ENCODE data around the gene CELF4. TPM values are rescaled to one million over a fixed set of nuclear protein-coding genes. Genes with fewer than 3 reads are reported as not detected.

CELF4 gene
- total RNA-seq, 1 experiment from 2014 or later = 0.11 TPM

GRCh38 chr18:37502601-37503000, 63.0 kb downstream of the CELF4 start:
- Histone ChIP-seq H3K4me3 (ENCODE audit: low read depth, low read length) (no peak overlapping the region), H3K9me3 (no peaks in the 10 kb centered on the region), H3K36me3 (ENCODE audit: control insufficient read depth, insufficient read depth, low read length) (no peaks in the 10 kb centered on the region), H3K4me1 (no peaks in the 10 kb centered on the region), H3K27me3 (replicated peaks; ENCODE audit: control insufficient read depth, insufficient read depth, low read length) (no peaks in the 10 kb centered on the region)
- Mint-ChIP-seq H3K27ac (ENCODE audit: unreplicated experiment) (no peak overlapping the region), H3K4me3 (ENCODE audit: unreplicated experiment) (no peak overlapping the region), H3K36me3 (ENCODE audit: insufficient read depth, unreplicated experiment) (no peaks in the 10 kb centered on the region), H3K27me3 (ENCODE audit: insufficient read depth, unreplicated experiment) (peaks cover 9% of the 10 kb centered on the region), H3K9me3 (ENCODE audit: unreplicated experiment) (no peaks in the 10 kb centered on the region), H3K4me1 (ENCODE audit: low read depth, unreplicated experiment) (no peaks in the 10 kb centered on the region)
- ChIA-PET POLR2A (no interaction called here), CTCF (no interaction called here)
- intact Hi-C loops (cut with micrococcal nuclease; ENCODE audit: unreplicated experiment) = no loop called here
- no peak for DNase-seq
- TF ChIP-seq, protein P1, sequence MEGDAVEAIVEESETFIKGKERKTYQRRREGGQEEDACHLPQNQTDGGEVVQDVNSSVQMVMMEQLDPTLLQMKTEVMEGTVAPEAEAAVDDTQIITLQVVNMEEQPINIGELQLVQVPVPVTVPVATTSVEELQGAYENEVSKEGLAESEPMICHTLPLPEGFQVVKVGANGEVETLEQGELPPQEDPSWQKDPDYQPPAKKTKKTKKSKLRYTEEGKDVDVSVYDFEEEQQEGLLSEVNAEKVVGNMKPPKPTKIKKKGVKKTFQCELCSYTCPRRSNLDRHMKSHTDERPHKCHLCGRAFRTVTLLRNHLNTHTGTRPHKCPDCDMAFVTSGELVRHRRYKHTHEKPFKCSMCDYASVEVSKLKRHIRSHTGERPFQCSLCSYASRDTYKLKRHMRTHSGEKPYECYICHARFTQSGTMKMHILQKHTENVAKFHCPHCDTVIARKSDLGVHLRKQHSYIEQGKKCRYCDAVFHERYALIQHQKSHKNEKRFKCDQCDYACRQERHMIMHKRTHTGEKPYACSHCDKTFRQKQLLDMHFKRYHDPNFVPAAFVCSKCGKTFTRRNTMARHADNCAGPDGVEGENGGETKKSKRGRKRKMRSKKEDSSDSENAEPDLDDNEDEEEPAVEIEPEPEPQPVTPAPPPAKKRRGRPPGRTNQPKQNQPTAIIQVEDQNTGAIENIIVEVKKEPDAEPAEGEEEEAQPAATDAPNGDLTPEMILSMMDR (IDR thresholded peaks at IDR 0.05; ENCODE audit: insufficient read depth in 1 of 2, low read depth in 1 of 2, low read length in 1 of 2, severe bottlenecking in 1 of 2, unreplicated experiment in 1 of 2) = no peak
- no TSS peak for BruUV-seq (replicated peaks)

GRCh38 chr18:37502036-37502435, 63.6 kb downstream of the CELF4 start:
- Mint-ChIP-seq H3K4me1 (ENCODE audit: low read depth, unreplicated experiment) (no peaks in the 10 kb centered on the region), H3K4me3 (ENCODE audit: unreplicated experiment) (no peak overlapping the region), H3K9me3 (ENCODE audit: unreplicated experiment) (no peaks in the 10 kb centered on the region), H3K36me3 (ENCODE audit: insufficient read depth, unreplicated experiment) (no peaks in the 10 kb centered on the region), H3K27ac (ENCODE audit: unreplicated experiment) (no peak overlapping the region), H3K27me3 (ENCODE audit: insufficient read depth, unreplicated experiment) (peaks cover 6% of the 10 kb centered on the region)
- H3K27me3 ChIP-seq (replicated peaks; ENCODE audit: control insufficient read depth, insufficient read depth, low read length) = no peaks in the 10 kb centered on the region
- DNase-seq = no peak
- POLR2A ChIA-PET = no interaction called here
- TF ChIP-seq, protein P1 (IDR thresholded peaks at IDR 0.05; ENCODE audit: insufficient read depth in 1 of 2, low read depth in 1 of 2, low read length in 1 of 2, severe bottlenecking in 1 of 2, unreplicated experiment in 1 of 2) = no peak
- intact Hi-C loops (cut with micrococcal nuclease; ENCODE audit: unreplicated experiment) = no loop called here
- CTCF ChIA-PET = no interaction called here
- H3K4me3 ChIP-seq (ENCODE audit: low read depth, low read length) = no peak overlapping the region
- no peaks in the 10 kb centered on the region for H3K9me3 ChIP-seq
- no peaks in the 10 kb centered on the region for H3K4me1 ChIP-seq
- no peaks in the 10 kb centered on the region for H3K36me3 ChIP-seq (ENCODE audit: control insufficient read depth, insufficient read depth, low read length)
- BruUV-seq (replicated peaks) = no TSS peak

- Histone ChIP-seq H3K27me3 (replicated peaks; ENCODE audit: control insufficient read depth, insufficient read depth, low read length) (no peaks in the 10 kb centered on the region), H3K9me3 (no peaks in the 10 kb centered on the region), H3K4me3 (ENCODE audit: low read depth, low read length) (no peak overlapping the region), H3K36me3 (ENCODE audit: control insufficient read depth, insufficient read depth, low read length) (no peaks in the 10 kb centered on the region), H3K4me1 (no peaks in the 10 kb centered on the region)
- H3K9me3 Mint-ChIP-seq (ENCODE audit: unreplicated experiment) = no peaks in the 10 kb centered on the region
- peaks cover 6% of the 10 kb centered on the region for H3K27me3 Mint-ChIP-seq (ENCODE audit: insufficient read depth, unreplicated experiment)
- CTCF ChIA-PET = no interaction called here
- no peaks in the 10 kb centered on the region for H3K4me1 Mint-ChIP-seq (ENCODE audit: low read depth, unreplicated experiment)
- BruUV-seq (replicated peaks) = no TSS peak
- POLR2A ChIA-PET = no interaction called here
- H3K27ac Mint-ChIP-seq (ENCODE audit: unreplicated experiment) = no peak overlapping the region
- H3K36me3 Mint-ChIP-seq (ENCODE audit: insufficient read depth, unreplicated experiment) = no peaks in the 10 kb centered on the region
- intact Hi-C loops (cut with micrococcal nuclease; ENCODE audit: unreplicated experiment) = no loop called here
- H3K4me3 Mint-ChIP-seq (ENCODE audit: unreplicated experiment) = no peak overlapping the region
- DNase-seq = no peak
- TF ChIP-seq, protein P1 (IDR thresholded peaks at IDR 0.05; ENCODE audit: insufficient read depth in 1 of 2, low read depth in 1 of 2, low read length in 1 of 2, severe bottlenecking in 1 of 2, unreplicated experiment in 1 of 2) = no peak
Measured at GRCh38 chr18:37501136-37501535, 64.5 kb downstream of the CELF4 start.
